ENCODE measurements around the gene ECE1. TPM values are rescaled to one million over a fixed set of nuclear protein-coding genes. Genes with fewer than 3 reads are reported as not detected.

The ECE1 gene
- total and polyA plus RNA-seq, 10 of the 15 experiments (the other 5 are each of a cell fraction or from before 2014, with no cell fraction given) = 0.97 to 81.0 (median 37.0) TPM

DNA sequence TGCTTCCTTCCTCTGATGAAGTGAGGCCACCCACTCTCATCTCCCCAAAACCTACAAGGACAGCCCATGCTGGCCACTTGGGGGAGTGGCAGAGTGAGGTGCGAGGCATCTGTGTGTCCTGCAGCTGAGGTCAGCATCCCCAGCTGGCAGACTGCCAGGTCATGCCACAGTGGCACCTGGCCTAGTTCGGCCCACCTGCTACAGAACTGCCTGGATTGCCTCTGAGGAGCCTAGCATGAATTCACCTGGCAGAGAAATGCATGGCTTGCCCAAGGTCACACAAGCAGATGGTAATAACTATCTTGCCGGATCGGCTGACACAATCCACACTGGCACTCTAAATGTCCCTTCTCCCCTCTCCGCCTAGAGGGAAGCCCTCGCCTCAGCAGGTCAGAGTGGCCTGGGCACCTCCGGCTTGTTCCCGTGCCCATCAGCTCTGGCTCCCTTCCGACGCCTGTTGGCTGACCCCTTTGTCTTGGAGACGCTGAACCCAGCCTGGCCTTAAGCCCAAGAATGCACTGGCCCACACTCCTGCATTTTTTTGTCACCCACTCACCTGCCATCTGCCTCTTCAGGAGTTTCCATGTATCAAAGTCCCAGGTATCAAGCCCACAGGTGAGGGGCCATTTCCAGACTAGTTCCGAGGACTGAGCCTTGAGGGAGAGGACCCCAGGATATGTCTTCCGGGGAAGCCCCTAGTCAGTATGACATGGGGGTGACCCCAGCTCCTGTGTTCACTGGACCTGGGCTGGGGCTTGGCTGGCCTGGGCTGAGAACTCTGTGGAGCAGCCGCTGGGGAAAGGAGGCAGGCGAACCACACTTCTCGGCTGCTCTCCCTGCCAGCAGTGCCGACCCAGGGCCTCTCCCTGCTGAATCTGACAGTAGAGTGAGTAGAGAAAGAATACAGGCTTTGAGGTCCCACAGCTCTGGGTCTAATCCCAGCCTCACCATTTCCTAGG is 21.7 kb downstream of the ECE1 start (continued):
- TF ChIP-seq, protein P1, sequence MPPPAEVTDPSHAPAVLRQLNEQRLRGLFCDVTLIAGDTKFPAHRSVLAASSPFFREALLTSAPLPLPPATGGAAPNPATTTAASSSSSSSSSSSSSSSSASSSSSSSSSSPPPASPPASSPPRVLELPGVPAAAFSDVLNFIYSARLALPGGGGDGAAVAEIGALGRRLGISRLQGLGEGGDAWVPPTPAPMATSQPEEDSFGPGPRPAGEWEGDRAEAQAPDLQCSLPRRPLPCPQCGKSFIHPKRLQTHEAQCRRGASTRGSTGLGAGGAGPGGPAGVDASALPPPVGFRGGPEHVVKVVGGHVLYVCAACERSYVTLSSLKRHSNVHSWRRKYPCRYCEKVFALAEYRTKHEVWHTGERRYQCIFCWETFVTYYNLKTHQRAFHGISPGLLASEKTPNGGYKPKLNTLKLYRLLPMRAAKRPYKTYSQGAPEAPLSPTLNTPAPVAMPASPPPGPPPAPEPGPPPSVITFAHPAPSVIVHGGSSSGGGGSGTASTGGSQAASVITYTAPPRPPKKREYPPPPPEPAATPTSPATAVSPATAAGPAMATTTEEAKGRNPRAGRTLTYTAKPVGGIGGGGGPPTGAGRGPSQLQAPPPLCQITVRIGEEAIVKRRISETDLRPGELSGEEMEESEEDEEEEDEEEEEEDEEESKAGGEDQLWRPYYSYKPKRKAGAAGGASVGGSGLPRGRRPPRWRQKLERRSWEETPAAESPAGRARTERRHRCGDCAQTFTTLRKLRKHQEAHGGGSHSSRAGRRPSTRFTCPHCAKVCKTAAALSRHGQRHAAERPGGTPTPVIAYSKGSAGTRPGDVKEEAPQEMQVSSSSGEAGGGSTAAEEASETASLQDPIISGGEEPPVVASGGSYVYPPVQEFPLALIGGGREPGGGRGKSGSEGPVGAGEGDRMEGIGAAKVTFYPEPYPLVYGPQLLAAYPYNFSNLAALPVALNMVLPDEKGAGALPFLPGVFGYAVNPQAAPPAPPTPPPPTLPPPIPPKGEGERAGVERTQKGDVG (CRISPR knock-in tag; IDR thresholded peaks at IDR 0.05) = no peak

DNA sequence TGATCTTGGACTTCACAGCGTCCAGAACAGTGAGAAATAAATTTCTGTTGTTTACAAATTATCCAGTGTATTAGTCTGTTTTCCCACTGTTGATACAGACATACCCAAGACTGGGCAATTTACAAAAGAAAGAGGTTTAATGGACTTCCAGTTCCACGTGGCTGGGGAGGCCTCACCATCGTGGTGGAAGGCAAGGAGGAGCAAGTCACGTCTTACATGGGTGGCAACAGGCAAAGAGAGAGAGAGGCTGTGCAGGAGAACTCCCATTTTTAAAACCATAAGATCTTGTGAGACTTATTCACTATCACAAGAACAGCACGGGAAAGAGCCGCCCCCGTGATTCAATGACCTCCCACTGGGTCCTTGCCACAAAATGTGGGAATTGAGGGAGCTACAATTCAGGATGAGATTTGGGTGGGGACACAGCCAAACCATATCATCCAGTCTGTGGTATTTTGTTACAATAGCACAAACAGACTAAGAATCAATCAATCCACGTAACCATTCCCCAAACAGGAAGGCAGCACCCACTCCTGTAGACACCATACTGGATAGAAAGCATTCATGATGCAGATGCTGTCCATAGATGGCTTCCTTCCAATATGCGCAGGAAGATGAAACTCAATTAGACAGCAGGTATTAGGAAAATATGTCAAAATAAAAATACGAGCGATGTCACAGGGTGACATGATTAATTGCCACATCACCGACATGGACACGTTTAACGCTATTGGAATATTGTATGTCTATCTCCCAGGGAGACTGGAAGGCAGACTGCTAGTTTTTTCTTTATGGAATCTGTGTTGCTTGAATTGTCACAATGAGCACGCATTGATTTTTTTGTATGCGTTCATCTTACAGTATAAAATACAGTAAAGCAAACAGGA is 22.8 kb downstream of the ECE1 start:
- ChIA-PET SMC1A (ENCODE audit: uncharacterized antibody, unreplicated experiment) (interaction anchor here (1.2 kb wide), 1 partner anchor 101 kb away, joined by 3 read pairs; no protein-coding TSS in a partner anchor), CTCF (interaction anchor here (5.6 to 6.8 kb wide), 4 partner anchors 11 to 100 kb away, joined by 58 to 131 read pairs (median 102); partner anchors contain the start of gene ECE1), RAD21 (ENCODE audit: unreplicated experiment) (no interaction called here), POLR2A (no interaction called here)
- WGBS (ENCODE audit: insufficient coverage, insufficient replicate concordance, low lambda C conversion rate, missing lambda C conversion rate) = 70% methylated on average over 16 of the region's 16 CpGs
- Histone ChIP-seq H4K20me1 (ENCODE audit: control insufficient read depth, insufficient read depth) (no peaks in the 10 kb centered on the region), H3K4me2 (ENCODE audit: control insufficient read depth, insufficient read depth) (no peak overlapping the region), H3K36me3 (ENCODE audit: control insufficient read depth in 2 of 2, insufficient read depth in 2 of 2, low read length in 1 of 2) (peaks cover 12 to 25% of the 10 kb centered on the region in 2 experiments; a peak in 3 of 4 replicates), H2AFZ (ENCODE audit: control insufficient read depth, low read depth, low read length) (no peak overlapping the region), H3K27me3 (replicated peaks in 1 of 2; ENCODE audit: control insufficient read depth in 2 of 2, insufficient read depth in 2 of 2, low read length in 1 of 2) (no peaks in the 10 kb centered on the region), H3K4me3 (no peak overlapping the region), H3K4me1 (ENCODE audit: control insufficient read depth, insufficient read depth, low read length) (no peaks in the 10 kb centered on the region), H3K9ac (ENCODE audit: control insufficient read depth, insufficient read depth, low read length) (no peak overlapping the region), H3K27ac (ENCODE audit: control insufficient read depth, insufficient read depth) (no peak overlapping the region), H3K79me2 (ENCODE audit: control insufficient read depth, insufficient read depth, low read length) (no peaks in the 10 kb centered on the region), H3K9me3 (replicated peaks; ENCODE audit: control insufficient read depth, insufficient read depth, low read length) (no peaks in the 10 kb centered on the region)
- in situ Hi-C loops (cut with MboI) (no loop called here), intact Hi-C loops (cut with micrococcal nuclease; ENCODE audit: unreplicated experiment) (no loop called here)
- ATAC-seq = no peak
- no peak for TF ChIP-seq STAT3 (IDR thresholded peaks at IDR 0.05; ENCODE audit: low read depth, low read length)
- no peak for DNase-seq (ENCODE audit: low read depth, low spot score)
- no TSS peak for BruUV-seq (replicated peaks)
- no peak for FAIRE-seq

All from GM12878 (cell line).